Muscle of arm (tissue), 12 donors: ENCODE results near the gene TARM1. TPM values are rescaled to one million over a fixed set of nuclear protein-coding genes. Genes with fewer than 3 reads are reported as not detected.
"Not testable (repeated sequence)": the region's sequence is repeated elsewhere in the genome, so short reads cannot be mapped to it uniquely, and the experiment has no call there.

Experiments
- DNase-seq: peaks from one replicate; pipeline ENCODE4 v3.0.0-alpha.2; 2013
- polyA plus RNA-seq, 12 donors: library from polyadenylated mRNA; unstranded; fragments of 120-200 nt; gene quantifications; one replicate each; pipeline ENCODE4 v1.2.1, GENCODE V29; 2013; ENCODE audit not compliant: insufficient read length in 12 of 12

TARM1 gene
- polyA plus RNA-seq, 12 donors, result 0.19 to 0.23 TPM; not detected in 10

DNA sequence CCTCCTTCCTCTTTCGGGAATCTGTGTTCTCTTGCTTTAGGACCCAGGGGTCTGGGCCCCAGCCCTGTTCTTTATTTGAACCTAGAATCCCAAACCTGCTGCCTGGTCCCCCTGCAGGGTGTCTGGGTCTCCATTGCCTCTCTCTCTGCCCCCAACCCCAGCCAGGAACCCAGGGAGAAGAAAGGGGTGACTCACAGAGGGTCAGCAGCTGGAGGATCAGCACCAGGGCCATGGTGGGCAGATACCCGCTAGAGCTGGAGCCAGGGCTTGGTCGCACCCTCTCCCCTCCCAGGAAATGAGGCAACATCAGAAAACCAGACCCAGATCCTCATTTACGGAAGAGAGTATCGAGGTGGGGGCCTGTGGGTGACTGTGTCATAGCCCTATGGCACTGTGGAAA is 19.4 kb upstream of the TARM1 start, which contains the start of gene OSCAR:
Gene OSCAR, minus strand, starts transcription at position 243 of the 400 bp plus-strand sequence. Its CDS starts 11 bp downstream, at position 232.
- DNase-seq, result no peak

DNA sequence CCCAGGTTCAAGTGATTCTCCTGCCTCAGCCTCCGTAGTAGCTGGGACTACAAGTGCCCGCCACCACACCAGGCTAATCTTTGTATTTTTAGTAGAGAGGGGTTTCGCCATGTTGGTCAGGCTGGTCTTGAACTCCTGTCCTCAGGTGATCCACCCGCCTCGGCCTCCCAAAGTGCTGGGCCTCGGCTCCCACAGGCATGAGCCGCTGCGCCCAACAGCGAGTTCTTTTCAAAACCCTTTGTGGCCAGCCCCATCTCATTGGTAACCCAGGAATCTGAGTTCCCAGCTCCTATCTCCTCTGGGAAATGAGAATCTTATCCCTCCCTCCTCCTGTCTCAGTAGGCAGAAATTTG is 18.7 kb upstream of the TARM1 start:
- not testable (repeated sequence) for DNase-seq

- DNase-seq, result no peak
These were observed 18.2 kb upstream of the TARM1 start for GRCh38 chr19:54099190-54099902.

DNA sequence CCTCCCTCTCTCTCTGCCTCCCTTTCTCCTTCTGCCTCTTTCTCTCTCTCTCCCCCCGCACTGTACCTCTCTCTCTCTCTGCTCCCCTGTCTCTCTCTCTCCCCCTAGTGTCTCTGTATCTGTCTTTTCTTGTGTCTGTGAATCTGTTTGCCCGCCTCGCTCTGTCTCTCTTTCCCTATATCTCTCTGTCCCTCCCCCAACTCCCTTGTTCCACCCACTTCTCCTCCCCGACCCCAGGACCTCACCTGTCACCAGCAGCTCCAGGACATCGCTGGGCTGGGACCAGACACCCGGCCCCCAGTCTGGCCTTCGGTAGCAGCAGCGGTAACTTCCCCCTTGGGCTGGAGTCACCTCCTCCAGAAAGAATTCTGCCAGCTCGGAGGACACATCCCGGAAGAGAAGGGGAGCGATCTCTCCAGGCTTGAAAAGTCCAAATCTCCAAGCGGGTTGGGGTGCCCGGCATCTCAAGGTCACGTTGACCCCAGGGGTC is 15.5 kb upstream of the TARM1 start:
- DNase-seq, result no peak

GRCh38 chr19:54095859-54096616 is 14.9 kb upstream of the TARM1 start:
- not testable (repeated sequence) for DNase-seq

GRCh38 chr19:54095136-54095858 is 14.1 kb upstream of the TARM1 start:
- DNase-seq, result no peak

- DNase-seq, result no peak
These were observed 13.3 kb upstream of the TARM1 start for GRCh38 chr19:54094426-54095000.

- DNase-seq, result no peak
These were observed 3.2 kb upstream of the TARM1 start for GRCh38 chr19:54084410-54084809.

GRCh38 chr19:54077334-54077733 is 3.8 kb downstream of the TARM1 start:
- no peak for DNase-seq

DNA sequence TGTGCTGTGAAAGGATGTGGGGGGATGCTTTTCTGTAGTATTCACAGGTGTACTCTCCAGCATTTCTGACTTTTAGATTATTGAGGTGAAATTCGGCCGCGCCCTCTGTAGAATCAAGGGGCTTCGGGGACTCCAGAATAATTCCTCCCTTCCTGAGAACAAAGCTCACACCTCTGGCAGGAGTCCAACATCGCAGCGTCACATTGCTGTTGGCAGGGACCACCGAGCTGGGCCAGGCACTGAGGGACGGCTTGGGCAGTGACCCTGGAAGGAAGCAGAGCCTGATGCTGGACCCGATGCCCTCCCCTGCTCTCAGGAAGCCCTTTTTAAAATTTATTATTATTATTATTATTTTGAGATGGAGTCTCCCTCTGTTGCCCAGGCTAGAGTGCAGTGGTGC is 6.3 kb downstream of the TARM1 start:
- DNase-seq, result no peak

DNA sequence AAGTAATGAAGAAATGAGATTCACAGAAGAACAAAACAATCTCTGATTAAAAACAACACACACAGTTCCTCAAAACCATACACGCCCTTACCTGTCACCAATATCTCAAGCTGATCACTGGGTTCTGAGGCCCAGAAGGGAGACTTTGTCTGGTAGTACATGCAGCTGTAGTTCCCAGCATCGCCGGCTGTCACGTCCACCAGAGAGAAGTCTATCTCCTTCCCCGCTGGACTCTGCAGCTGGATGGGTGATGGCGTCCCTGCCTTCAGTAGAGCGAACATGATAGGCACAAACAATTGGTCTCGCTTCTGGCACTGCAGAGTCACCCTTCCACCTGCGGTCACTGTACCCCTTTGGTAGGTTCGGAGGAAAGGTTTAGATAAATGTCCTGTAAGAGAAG is 7.3 kb downstream of the TARM1 start:
- DNase-seq, result no peak

DNA sequence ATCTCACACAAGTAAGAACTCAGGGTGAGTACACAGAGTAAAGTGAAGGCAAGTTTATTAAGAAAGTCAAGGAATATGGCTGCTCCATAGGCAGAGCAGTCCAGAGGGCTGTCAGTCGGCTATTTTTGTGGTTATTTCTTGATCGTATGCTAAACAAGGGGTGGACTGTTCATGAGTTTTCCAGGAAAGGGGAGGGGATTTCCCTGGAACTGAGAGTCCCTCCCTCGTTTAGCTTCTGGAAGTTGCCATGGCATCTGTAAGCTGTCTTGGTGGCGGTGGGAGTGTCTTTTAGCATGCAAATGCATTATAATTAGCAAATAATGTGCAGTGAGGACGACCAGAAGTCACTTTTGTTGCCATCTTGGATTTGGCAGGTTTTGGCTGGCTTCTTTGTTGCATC is 11.7 kb downstream of the TARM1 start:
- DNase-seq, result no peak

DNA sequence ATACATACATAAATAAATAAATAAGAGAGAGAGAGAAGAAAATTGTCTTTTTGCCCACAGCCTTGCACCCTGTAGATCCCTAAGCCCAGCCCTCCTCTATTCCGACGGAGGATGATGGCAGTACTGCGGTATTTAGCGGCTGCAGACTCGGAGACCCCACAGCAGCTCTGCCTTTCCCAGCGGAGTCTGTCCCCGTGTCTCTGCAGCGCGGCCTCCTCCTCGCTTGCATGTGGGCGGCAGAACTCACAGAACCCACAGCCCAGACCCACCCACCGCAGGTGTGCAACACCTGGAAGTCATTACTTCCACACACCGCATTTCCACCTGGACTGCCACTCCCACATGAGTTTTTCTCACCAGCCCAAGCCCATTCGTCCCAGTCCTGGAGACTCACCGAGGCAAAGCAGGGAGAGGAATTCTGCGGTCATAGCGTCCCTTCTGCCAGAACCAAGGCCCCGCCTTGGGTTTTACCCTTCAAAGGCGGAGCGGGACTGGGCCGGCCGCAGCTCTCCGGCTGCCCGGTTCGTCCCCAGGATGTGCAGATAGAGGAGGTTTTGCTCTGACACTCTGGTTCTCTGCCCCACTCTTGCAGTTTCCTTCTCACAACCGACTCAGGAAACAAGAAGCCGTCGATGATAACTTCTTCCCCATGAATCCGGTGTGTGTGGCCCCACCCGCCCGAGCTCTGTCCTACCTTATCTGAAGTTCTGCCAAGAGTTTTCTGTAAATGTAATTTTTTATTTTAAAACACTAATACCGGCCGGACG is 17.6 kb downstream of the TARM1 start, which contains the start of gene VSTM1:
Gene VSTM1, minus strand, starts transcription at position 548 of the 767 bp plus-strand sequence. Its CDS starts 120 bp downstream, at position 428.
- no peak for DNase-seq

GRCh38 chr19:54062643-54063042 is 18.5 kb downstream of the TARM1 start:
- no peak for DNase-seq

GRCh38 chr19:54047616-54048015 is 33.5 kb downstream of the TARM1 start:
- no peak for DNase-seq

- no peak for DNase-seq
These were observed 35.4 kb downstream of the TARM1 start for GRCh38 chr19:54045771-54046170.

- no peak for DNase-seq
These were observed 38.2 kb downstream of the TARM1 start for GRCh38 chr19:54042989-54043388.

- DNase-seq, result no peak
These were observed 39.1 kb downstream of the TARM1 start for GRCh38 chr19:54041969-54042606.

DNA sequence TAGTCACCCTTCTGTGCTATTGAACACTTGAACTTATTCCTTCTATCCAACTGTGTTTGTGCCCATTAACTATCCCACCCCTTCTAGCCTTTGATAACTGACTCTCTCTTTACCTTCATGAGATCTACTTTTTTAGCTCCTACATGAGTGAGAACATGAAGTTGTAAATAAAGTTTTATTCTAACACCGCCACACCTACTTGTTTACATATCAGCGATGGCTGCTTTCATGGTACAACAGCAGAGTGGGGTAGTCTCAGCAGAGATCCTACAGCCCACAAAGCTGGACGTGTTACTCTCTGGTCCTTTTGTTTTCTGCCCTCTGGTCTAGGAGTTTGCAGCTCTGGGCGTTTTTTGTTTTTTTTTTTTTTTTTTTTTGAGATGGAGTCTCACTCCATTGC is 41.2 kb downstream of the TARM1 start:
- no peak for DNase-seq

- not testable (repeated sequence) for DNase-seq
These were observed 44.6 kb downstream of the TARM1 start for GRCh38 chr19:54036542-54036941.
